ENCODE results near the gene E2F4. TPM values are rescaled to one million over a fixed set of nuclear protein-coding genes. Genes with fewer than 3 reads are reported as not detected.

E2F4 gene
- total RNA-seq, 2 donors from 2014 or later: 53.8 to 70.3 TPM

DNA sequence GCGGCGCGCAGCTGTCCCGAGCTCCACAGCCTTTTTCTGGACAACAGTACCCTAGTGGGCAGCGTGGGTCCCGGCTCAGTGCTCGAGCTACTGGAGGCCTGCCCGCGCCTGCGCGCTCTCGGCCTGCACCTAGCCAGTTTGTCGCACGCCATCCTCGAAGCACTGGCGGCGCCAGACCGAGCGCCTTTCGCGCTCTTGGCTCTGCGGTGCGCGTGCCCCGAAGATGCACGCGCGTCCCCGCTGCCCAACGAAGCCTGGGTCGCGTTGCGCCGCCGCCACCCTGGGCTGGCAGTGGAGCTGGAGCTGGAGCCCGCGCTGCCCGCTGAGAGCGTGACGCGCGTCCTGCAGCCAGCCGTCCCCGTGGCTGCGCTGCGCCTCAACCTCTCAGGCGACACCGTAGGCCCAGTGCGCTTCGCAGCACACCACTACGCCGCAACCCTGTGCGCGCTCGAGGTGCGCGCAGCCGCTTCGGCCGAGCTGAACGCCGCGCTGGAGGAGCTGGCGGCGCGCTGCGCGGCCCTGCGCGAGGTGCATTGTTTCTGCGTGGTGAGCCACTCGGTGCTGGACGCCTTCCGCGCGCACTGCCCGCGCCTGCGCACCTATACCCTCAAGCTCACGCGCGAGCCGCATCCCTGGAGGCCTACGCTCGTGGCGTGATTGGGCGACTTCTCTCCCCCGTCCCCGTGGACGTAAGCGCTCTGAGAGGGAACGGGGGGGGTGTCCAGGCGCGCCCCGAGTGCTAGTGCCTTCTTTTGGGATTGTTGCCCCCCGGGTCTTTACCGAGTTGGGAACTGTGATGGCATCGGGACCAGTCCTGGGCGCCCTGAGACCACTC, 28.6 kb upstream of the E2F4 start:
- H3K4me3 ChIP-seq: peak overlapping the region; percentile 16 to 47
- H3K4me1 ChIP-seq: peaks cover 0 to 62% of the 10 kb centered on the region in 2 donors
- no peak for DNase-seq (ENCODE audit: low spot score)
- no peaks in the 10 kb centered on the region for H3K36me3 ChIP-seq
- no peaks in the 10 kb centered on the region for H3K27me3 ChIP-seq
- no peaks in the 10 kb centered on the region for H3K9me3 ChIP-seq
- TF ChIP-seq, protein P1, sequence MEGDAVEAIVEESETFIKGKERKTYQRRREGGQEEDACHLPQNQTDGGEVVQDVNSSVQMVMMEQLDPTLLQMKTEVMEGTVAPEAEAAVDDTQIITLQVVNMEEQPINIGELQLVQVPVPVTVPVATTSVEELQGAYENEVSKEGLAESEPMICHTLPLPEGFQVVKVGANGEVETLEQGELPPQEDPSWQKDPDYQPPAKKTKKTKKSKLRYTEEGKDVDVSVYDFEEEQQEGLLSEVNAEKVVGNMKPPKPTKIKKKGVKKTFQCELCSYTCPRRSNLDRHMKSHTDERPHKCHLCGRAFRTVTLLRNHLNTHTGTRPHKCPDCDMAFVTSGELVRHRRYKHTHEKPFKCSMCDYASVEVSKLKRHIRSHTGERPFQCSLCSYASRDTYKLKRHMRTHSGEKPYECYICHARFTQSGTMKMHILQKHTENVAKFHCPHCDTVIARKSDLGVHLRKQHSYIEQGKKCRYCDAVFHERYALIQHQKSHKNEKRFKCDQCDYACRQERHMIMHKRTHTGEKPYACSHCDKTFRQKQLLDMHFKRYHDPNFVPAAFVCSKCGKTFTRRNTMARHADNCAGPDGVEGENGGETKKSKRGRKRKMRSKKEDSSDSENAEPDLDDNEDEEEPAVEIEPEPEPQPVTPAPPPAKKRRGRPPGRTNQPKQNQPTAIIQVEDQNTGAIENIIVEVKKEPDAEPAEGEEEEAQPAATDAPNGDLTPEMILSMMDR (IDR thresholded peaks at IDR 0.05): no peak
- H3K27ac ChIP-seq: peak overlapping the region; percentile 69 to 80

DNA sequence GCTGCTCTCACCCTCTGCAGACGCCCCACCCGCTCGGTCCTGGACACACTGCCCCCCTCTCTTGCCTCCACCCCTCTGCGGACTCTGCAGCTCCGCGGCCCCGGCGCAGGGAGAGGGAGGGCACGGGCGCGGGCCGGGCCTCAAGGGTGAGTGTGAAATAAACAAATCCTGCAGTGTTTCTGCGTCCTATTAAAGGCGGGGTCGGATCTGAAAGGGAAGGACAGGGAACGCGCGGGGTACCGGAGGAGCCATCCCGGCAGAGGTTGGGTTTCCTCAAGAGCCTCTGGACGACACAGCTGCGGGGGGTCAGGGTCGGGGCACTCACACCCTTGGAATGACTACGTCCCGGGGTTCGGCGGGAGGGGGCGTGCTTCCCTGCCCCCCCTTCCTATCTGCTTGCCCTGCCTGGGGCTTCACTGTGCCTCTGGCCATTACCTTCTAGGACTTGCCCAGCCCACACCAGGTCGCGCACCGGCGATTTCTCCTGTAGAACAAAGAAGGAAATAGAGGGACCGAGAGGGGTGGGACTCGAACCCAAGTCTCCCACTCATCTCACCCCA, 27.9 kb upstream of the E2F4 start:
- Histone ChIP-seq H3K36me3 (no peaks in the 10 kb centered on the region), H3K4me1 (peaks cover 0 to 61% of the 10 kb centered on the region in 2 donors), H3K27me3 (no peaks in the 10 kb centered on the region), H3K4me3 (peak overlapping the region; percentile 16 to 47), H3K9me3 (no peaks in the 10 kb centered on the region), H3K27ac (peak overlapping the region; percentile 69 to 80)
- TF ChIP-seq, protein P1 (IDR thresholded peaks at IDR 0.05): no peak
- DNase-seq (ENCODE audit: low spot score): no peak

DNA sequence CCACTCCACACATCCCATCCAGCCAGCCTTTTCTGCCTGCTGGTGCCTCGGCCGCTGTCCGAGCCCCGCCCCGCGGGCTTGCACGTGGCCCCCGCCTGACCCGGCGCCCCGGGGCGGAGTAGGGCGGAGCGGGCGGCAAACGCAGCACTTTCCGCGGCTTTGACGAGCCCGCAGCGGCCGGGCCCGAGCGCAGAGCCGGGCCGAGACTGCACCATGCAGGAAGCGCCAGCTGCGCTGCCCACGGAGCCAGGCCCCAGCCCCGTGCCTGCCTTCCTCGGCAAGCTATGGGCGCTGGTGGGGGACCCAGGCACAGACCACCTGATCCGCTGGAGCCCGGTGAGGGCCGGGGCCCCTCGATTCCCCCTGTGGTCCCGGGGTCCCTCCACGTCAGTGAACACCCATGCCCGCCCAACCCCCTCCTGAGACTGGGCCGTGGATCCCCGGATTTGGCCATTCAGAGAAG, 27.3 kb upstream of the E2F4 start, which contains the start of gene HSF4:
HSF4 (plus strand) TSS at position 147 of the 463 bp plus-strand sequence; CDS start at position 214, 67 bp downstream.
- Histone ChIP-seq H3K36me3 (no peaks in the 10 kb centered on the region), H3K27ac (peak within 1 kb of the TSS; percentile 69 to 80), H3K4me3 (peak within 1 kb of the TSS; percentile 26 to 47), H3K4me1 (peaks cover 0 to 64% of the 10 kb centered on the region in 2 donors), H3K27me3 (no peaks in the 10 kb centered on the region), H3K9me3 (no peaks in the 10 kb centered on the region)
- no peak for DNase-seq (ENCODE audit: low spot score)
- TF ChIP-seq, protein P1 (IDR thresholded peaks at IDR 0.05): no peak

DNA sequence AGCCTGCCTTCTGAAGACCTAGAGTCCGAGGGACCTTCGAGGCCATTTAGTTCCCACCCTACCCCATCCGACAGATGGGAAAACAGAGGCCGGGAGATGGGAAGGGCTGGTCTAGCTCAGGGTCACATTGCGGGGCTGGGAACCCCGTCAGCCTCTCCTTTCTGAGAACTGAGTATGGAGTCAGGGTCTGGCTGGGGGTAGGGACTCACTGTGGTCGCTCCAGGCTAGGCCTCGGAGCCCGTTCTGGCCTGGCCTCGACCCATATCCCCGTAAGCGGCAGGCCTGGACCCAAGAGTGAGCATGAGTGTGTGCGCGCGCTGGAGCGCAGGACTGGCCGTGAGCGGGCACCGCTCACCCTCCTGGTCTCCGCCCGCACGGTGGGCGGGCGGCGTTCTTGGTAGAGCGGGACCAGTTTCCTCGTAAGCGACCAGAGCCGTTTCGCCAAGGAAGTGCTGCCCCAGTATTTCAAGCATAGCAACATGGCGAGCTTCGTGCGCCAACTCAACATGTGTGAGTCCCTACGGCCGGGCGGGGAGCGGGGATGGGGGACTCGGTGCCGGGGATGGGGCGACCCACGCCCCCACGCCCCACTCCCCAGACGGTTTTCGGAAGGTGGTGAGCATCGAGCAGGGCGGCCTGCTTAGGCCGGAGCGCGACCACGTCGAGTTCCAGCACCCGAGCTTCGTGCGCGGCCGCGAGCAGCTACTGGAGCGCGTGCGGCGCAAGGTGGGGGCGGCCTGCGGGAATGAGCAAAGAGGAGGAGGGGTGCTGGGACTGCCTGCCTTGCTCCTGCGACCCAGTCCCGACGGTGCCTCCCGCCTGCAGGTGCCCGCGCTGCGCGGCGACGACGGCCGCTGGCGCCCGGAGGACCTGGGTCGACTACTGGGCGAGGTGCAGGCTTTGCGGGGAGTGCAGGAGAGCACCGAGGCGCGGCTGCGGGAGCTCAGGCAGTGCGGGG, 26.6 kb upstream of the E2F4 start:
- Histone ChIP-seq H3K9me3 (no peaks in the 10 kb centered on the region), H3K36me3 (no peaks in the 10 kb centered on the region), H3K27ac (peak overlapping the region; percentile 69 to 80), H3K4me3 (peak overlapping the region; percentile 26 to 47), H3K4me1 (peaks cover 0 to 70% of the 10 kb centered on the region in 2 donors), H3K27me3 (no peaks in the 10 kb centered on the region)
- TF ChIP-seq, protein P1 (IDR thresholded peaks at IDR 0.05): no peak
- DNase-seq (ENCODE audit: low spot score): no peak

DNA sequence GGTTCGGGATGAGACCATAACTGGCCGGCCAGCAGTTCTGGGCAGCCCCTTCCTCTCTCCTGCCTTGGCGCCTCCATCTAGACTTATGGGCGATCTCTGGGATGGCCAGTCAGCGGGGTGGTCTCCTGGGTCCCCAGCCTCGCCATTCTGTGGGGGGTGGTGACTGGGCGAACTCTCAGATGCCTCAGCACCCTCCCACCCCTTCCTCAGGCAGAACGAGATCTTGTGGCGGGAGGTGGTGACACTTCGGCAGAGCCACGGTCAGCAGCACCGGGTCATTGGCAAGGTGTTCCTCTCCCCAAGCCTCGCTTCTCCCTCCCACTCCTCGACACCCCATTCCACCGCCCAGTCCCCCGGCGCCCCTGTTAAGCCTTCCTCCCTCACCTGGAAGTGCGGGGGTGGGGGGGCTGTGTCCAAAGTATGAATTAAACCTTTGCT, 25.8 kb upstream of the E2F4 start:
- DNase-seq (ENCODE audit: low spot score): no peak
- no peaks in the 10 kb centered on the region for H3K27me3 ChIP-seq
- peak overlapping the region in 1 of 2 donors; percentile 69 for H3K27ac ChIP-seq
- TF ChIP-seq, protein P1 (IDR thresholded peaks at IDR 0.05): no peak
- H3K4me1 ChIP-seq: peaks cover 0 to 74% of the 10 kb centered on the region in 2 donors
- no peaks in the 10 kb centered on the region for H3K36me3 ChIP-seq
- H3K9me3 ChIP-seq: no peaks in the 10 kb centered on the region
- no peak overlapping the region for H3K4me3 ChIP-seq
